ENCODE measurements around the gene HES2.
"Not testable (repeated sequence)": the region's sequence is repeated elsewhere in the genome, so short reads cannot be mapped to it uniquely, and the experiment has no call there.

HES2 gene

DNA sequence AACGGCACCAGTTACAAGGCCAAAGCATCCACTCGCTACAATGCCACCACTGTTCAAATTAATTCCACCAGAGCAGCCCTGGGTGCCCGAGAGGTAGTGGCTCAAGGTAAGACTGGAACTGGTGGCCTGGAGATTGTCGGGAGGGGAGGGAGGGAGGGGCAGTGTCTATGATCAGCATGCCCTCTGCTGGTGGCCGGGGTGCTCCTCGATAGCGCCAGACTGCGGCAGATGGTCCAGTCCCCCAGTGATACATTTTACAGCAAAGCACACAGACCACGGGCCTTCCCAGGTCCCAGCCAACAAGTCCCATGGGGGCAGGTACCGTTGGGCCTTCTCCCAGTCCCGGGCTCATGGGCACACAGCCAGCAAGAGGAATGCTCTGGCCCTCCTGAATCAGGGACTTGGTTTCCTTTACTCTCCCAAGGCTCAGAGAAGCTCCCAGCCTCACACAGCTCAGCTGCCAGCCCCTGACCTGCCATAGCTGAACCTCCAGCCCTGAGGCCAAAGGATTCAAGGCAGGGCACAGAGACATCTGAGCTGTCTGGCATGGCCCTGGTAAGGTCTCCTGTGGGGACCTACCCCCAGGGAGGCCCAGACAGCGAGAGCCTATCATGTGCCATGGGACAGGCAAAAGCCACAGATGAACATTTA is 41.5 kb downstream of the HES2 start:
- no peak overlapping the region for H3K27ac ChIP-seq (replicated peaks)
- H3K4me3 ChIP-seq (replicated peaks; ENCODE audit: insufficient read depth, low read length): no peak overlapping the region
- DNase-seq (ENCODE audit: low read depth in 1 of 2, low spot score in 1 of 2): no peak
- no peaks in the 10 kb centered on the region for H3K27me3 ChIP-seq (ENCODE audit: insufficient read depth, poor library complexity, severe bottlenecking)
- TF ChIP-seq POLR2AphosphoS5 (IDR thresholded peaks at IDR 0.05; ENCODE audit: low read depth) (no peak), CTCF (IDR thresholded peaks at IDR 0.05; ENCODE audit: insufficient read depth, low read length) (no peak)

DNA sequence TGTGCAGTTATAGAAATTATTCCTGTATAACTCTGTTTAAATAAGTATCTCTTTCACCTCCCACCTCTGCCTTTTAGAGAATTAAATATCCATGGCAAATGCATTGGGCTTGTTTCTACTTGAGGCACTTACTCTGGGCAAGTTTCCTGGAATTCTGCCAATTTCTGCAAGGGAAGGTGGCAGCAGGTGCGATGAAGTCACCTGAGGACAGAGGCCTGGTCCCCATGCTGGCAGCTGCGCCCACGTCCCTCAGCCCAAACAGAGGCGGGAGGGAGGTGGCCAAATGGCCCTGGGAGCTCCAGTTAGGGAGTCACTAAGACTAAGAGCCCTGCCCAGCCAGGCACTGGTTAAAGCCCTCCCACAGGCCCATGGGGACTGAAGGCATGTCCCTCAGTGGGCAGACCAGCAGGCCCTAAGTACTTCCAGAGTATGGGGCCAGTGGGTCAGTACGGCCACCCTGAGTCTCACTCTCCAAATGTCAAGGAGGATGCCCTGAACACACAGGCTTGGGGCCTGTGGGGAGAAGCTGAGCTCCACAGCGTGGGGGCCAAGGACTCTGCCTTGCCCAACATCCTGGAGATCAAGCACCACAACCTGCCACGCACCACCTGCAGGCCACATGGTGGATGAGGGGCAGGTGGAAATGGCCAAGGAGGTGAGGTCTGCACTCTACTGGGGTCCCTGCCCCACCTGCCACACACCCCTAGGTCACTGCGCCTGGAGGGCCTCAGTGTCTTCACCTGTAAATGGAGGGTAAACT is 45.6 kb downstream of the HES2 start:
- TF ChIP-seq GABPA (IDR thresholded peaks at IDR 0.05; ENCODE audit: low read depth) (no peak), POLR2AphosphoS5 (IDR thresholded peaks at IDR 0.05; ENCODE audit: low read depth) (no peak), CTCF (IDR thresholded peaks at IDR 0.05; ENCODE audit: insufficient read depth, low read length) (no peak), SPI1 (IDR thresholded peaks at IDR 0.05; ENCODE audit: borderline replicate concordance, low read depth) (no peak), REST (IDR thresholded peaks at IDR 0.05; ENCODE audit: insufficient replicate concordance, low read depth) (no peak)
- Histone ChIP-seq H3K4me3 (replicated peaks; ENCODE audit: insufficient read depth, low read length) (no peak overlapping the region), H3K27ac (replicated peaks) (no peak overlapping the region), H3K27me3 (ENCODE audit: insufficient read depth, poor library complexity, severe bottlenecking) (no peaks in the 10 kb centered on the region)
- DNase-seq (ENCODE audit: low read depth in 1 of 2, low spot score in 1 of 2): no peak

DNA sequence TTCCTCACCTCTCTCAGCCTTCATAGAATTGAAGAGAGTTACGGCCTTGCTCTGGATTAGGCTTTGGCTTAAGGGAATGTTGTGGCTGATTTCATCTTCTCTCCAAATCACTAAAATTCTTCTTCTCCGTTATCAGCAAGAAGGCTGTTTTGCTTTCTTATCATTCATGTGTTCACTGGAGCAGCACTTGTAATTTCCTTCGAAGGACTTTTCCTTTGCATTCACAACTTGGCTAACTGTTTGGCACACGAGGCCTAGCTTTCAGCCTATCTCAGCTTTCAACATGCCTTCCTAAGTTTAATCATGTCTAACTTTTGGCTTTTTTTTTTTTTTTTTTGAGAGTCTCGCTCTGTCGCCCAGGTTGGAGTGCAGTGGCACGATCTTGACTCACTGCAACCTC is 47.5 kb downstream of the HES2 start:
- H3K27ac ChIP-seq (replicated peaks); H3K27me3 ChIP-seq (ENCODE audit: insufficient read depth, poor library complexity, severe bottlenecking); DNase-seq (ENCODE audit: low read depth in 1 of 2, low spot score in 1 of 2); H3K4me3 ChIP-seq (replicated peaks; ENCODE audit: insufficient read depth, low read length): not testable (repeated sequence)

DNA sequence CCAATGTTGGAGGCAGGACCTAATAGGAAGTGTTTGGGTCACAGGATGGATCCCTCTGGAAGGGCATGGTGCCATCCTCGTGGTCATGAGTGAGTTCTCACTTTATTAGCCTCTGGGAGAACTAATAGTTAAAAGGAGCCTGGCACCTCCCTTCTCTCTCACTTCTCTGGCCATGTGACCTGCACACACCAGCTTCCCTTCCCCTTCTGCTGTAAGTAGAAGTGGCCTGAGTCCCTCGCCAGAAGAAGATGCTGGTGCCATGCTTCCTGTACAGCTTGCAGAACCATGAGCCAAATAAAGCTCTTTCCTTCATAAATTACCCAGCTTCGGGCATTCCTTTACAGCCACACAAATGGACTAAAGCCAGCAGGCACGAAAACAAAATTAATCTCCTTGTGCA is 49.7 kb downstream of the HES2 start:
- no peak for DNase-seq (ENCODE audit: low read depth in 1 of 2, low spot score in 1 of 2)
- TF ChIP-seq GABPA (IDR thresholded peaks at IDR 0.05; ENCODE audit: low read depth): no peak
- TF ChIP-seq POLR2AphosphoS5 (IDR thresholded peaks at IDR 0.05; ENCODE audit: low read depth): no peak
- TF ChIP-seq REST (IDR thresholded peaks at IDR 0.05; ENCODE audit: insufficient replicate concordance, low read depth): no peak
- no peak for TF ChIP-seq CTCF (IDR thresholded peaks at IDR 0.05; ENCODE audit: insufficient read depth, low read length)
- no peak for TF ChIP-seq SPI1 (IDR thresholded peaks at IDR 0.05; ENCODE audit: borderline replicate concordance, low read depth)
- Histone ChIP-seq H3K27me3 (ENCODE audit: insufficient read depth, poor library complexity, severe bottlenecking) (no peaks in the 10 kb centered on the region), H3K4me3 (replicated peaks; ENCODE audit: insufficient read depth, low read length) (no peak overlapping the region), H3K27ac (replicated peaks) (no peak overlapping the region)
